ENCODE results near the gene PDGFRB. TPM values are rescaled to one million over a fixed set of nuclear protein-coding genes. Genes with fewer than 3 reads are reported as not detected.

PDGFRB gene
- total RNA-seq, result 0.76 and 1.0 TPM in 2 replicates

DNA sequence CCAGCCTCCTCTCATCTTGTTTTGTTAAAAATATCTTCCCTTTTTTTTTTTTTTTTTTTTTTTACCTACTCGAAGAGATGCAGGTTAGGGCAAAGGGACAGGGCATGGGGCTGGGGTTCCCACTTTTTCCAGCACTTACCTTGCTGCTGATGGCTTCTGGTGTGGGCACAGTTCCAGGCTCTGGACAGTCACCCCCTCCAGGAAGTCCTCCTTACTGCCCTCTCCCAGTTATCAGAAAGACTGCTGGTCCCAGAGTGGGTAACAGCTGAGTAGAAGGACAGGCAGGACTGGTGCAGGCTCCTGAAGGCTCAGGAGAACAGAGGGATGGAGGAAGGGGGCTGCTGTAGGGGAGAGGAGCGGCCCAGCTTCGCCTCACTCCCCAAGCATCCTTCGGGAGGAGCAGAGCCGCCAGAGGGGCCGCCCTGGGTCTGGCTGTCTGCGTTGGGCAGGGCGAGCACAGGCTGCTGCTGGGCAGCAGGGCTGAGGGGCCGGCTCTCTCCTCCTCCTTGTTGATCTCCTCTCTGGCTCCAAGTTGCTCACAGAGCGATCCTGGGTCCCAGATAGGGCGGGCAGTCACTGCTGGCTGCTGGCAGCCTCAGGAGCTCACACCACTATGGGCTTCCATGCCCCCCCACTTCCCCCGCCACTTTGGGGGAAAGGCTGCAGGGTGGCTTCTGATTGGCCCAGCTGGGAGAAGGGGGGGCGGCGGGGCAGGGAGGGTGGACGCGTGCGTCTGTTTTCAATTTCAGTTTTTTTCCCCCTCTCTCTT lies at the start of gene PDGFRB:
Gene PDGFRB (minus strand): TSS at position 588 of the 769 bp plus-strand sequence. CDS start 18,798 bp downstream, outside the sequence.
- peaks cover 16% of the 10 kb centered on the region for H3K27me3 Mint-ChIP-seq (ENCODE audit: insufficient read depth)
- H3K4me1 Mint-ChIP-seq (ENCODE audit: low read depth), result peaks cover 29% of the 10 kb centered on the region
- peak within 1 kb of the TSS; percentile 37 for H3K27ac Mint-ChIP-seq
- peak within 1 kb of the TSS; percentile 77 for H3K4me3 Mint-ChIP-seq
- no peaks in the 10 kb centered on the region for H3K36me3 Mint-ChIP-seq (ENCODE audit: low read depth)
- intact Hi-C loops (cut with micrococcal nuclease), result no loop called here
- H3K9me3 Mint-ChIP-seq, result no peaks in the 10 kb centered on the region
- peak; percentile 8 for DNase-seq (ENCODE audit: low spot score)

- Mint-ChIP-seq H3K36me3 (ENCODE audit: low read depth) (no peaks in the 10 kb centered on the region), H3K4me3 (no peak overlapping the region), H3K27ac (no peak overlapping the region), H3K9me3 (no peaks in the 10 kb centered on the region), H3K4me1 (ENCODE audit: low read depth) (peaks cover 9% of the 10 kb centered on the region), H3K27me3 (ENCODE audit: insufficient read depth) (peaks cover 17% of the 10 kb centered on the region)
- intact Hi-C loops (cut with micrococcal nuclease), result no loop called here
- no peak for DNase-seq (ENCODE audit: low spot score)
Observed at GRCh38 chr5:150204590-150204960, 48.9 kb upstream of the PDGFRB start.

DNA sequence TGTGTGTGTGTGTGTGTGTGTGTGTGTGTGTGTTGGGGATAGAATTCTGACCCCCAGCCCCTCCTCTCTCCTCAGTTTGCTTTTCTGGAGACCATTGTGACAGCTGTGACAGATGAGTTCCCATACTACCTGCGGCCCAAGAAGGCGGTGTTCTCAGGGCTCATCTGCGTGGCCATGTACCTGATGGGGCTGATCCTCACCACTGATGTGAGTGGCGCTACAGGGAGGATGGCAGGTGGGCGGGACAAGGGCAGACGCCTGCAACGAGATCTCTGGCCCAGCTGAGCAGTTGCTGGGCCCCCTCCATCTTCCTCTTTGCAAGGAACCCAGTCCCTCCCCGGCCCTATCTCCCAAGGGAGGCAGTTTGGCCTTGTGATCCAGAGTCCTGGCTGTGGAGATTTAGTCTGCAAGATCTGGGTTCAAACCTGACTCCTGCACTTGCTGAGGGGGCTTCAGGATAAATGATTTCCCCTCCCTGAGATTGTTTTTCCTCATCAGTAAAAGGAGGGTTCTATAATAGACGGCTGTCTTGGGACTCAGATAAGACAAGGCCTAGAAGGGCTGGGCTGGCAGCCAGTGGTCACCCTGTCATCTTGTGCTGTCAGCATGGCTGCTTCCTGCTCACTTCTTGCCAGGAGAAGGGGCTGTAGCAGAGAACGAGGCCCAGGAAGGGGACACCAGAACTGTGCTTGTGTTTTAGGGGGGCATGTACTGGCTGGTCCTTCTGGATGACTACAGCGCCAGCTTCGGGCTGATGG lies 48.4 kb upstream of the PDGFRB start:
- Mint-ChIP-seq H3K27me3 (ENCODE audit: insufficient read depth) (peaks cover 13% of the 10 kb centered on the region), H3K9me3 (no peaks in the 10 kb centered on the region), H3K36me3 (ENCODE audit: low read depth) (no peaks in the 10 kb centered on the region), H3K4me1 (ENCODE audit: low read depth) (peaks cover 4% of the 10 kb centered on the region), H3K27ac (no peak overlapping the region), H3K4me3 (no peak overlapping the region)
- DNase-seq (ENCODE audit: low spot score), result no peak
- intact Hi-C loops (cut with micrococcal nuclease), result no loop called here

DNA sequence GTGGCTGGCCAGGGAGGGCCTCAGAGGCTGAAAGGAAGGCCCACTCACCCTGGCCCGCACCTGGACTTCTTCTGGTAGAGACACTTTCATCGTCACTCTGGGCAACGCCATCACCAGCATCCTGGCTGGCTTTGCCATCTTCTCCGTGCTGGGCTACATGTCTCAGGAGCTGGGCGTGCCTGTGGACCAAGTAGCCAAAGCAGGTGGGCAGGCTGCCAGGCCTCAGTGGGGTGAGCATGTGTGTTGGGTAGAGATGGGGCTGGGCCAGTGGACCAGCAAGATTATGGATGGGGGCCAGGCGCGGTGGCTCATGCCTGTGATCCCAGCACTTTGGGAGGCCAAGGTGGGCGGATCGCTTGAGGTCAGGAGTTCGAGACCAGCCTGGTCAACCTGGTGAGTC lies 46.9 kb upstream of the PDGFRB start:
- intact Hi-C loops (cut with micrococcal nuclease), result no loop called here
- Mint-ChIP-seq H3K27ac (no peak overlapping the region), H3K4me3 (no peak overlapping the region), H3K27me3 (ENCODE audit: insufficient read depth) (peaks cover 5% of the 10 kb centered on the region), H3K9me3 (no peaks in the 10 kb centered on the region), H3K36me3 (ENCODE audit: low read depth) (no peaks in the 10 kb centered on the region), H3K4me1 (ENCODE audit: low read depth) (no peaks in the 10 kb centered on the region)
- no peak for DNase-seq (ENCODE audit: low spot score)

GRCh38 chr5:150197476-150197875 lies 41.8 kb upstream of the PDGFRB start:
- H3K4me3 Mint-ChIP-seq, result no peak overlapping the region
- no peaks in the 10 kb centered on the region for H3K9me3 Mint-ChIP-seq
- intact Hi-C loops (cut with micrococcal nuclease), result no loop called here
- H3K27ac Mint-ChIP-seq, result no peak overlapping the region
- no peaks in the 10 kb centered on the region for H3K4me1 Mint-ChIP-seq (ENCODE audit: low read depth)
- peaks cover 10% of the 10 kb centered on the region for H3K27me3 Mint-ChIP-seq (ENCODE audit: insufficient read depth)
- no peak for DNase-seq (ENCODE audit: low spot score)
- H3K36me3 Mint-ChIP-seq (ENCODE audit: low read depth), result no peaks in the 10 kb centered on the region

- no peaks in the 10 kb centered on the region for H3K36me3 Mint-ChIP-seq (ENCODE audit: low read depth)
- H3K9me3 Mint-ChIP-seq, result no peaks in the 10 kb centered on the region
- intact Hi-C loops (cut with micrococcal nuclease), result no loop called here
- no peak for DNase-seq (ENCODE audit: low spot score)
- peaks cover 13% of the 10 kb centered on the region for H3K27me3 Mint-ChIP-seq (ENCODE audit: insufficient read depth)
- H3K4me3 Mint-ChIP-seq, result no peak overlapping the region
- no peak overlapping the region for H3K27ac Mint-ChIP-seq
- H3K4me1 Mint-ChIP-seq (ENCODE audit: low read depth), result no peaks in the 10 kb centered on the region
Observed at GRCh38 chr5:150196986-150197385, 41.3 kb upstream of the PDGFRB start.

GRCh38 chr5:150196514-150196913 lies 40.9 kb upstream of the PDGFRB start:
- H3K27ac Mint-ChIP-seq, result no peak overlapping the region
- DNase-seq (ENCODE audit: low spot score), result no peak
- no peaks in the 10 kb centered on the region for H3K9me3 Mint-ChIP-seq
- no peak overlapping the region for H3K4me3 Mint-ChIP-seq
- H3K27me3 Mint-ChIP-seq (ENCODE audit: insufficient read depth), result peaks cover 13% of the 10 kb centered on the region
- intact Hi-C loops (cut with micrococcal nuclease), result no loop called here
- H3K4me1 Mint-ChIP-seq (ENCODE audit: low read depth), result no peaks in the 10 kb centered on the region
- no peaks in the 10 kb centered on the region for H3K36me3 Mint-ChIP-seq (ENCODE audit: low read depth)

DNA sequence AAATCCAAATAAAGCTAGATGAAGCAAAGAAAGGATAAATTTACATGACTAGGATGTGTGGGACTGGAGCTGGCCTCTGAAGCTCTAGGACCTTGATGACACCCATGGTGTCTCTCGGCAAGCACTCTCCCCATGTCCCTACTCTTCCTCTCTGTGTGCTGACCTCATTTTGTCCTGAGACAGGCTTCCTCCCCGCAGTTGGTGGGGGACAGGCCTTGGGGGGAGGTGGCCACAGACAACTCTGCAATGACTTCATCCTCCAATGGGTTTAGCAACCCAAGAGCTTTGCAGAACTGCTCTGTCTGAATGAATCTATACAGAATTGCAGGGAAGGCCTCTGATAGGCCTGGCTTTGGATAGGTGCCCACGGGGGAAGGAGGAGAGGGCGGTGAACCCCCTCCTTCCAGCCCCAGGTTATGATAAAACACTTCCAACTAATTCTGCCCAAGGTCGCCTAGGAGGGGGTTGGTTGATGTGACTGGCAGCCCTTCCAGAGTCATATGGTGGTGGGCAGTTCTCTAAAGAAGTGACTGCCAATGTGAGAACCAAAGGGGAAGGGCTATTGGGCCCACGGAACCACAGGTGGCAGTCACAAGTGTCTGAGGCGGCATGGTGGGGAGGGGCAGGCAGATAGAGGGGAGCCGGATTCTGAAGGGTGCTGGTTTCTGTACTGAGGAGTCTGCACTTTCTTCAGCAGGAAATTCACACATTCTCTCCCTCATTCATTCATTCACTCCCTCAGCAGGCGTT lies 40.3 kb upstream of the PDGFRB start:
- intact Hi-C loops (cut with micrococcal nuclease), result no loop called here
- H3K27ac Mint-ChIP-seq, result no peak overlapping the region
- H3K4me1 Mint-ChIP-seq (ENCODE audit: low read depth), result no peaks in the 10 kb centered on the region
- DNase-seq (ENCODE audit: low spot score), result no peak
- peaks cover 16% of the 10 kb centered on the region for H3K27me3 Mint-ChIP-seq (ENCODE audit: insufficient read depth)
- no peaks in the 10 kb centered on the region for H3K36me3 Mint-ChIP-seq (ENCODE audit: low read depth)
- H3K4me3 Mint-ChIP-seq, result no peak overlapping the region
- no peaks in the 10 kb centered on the region for H3K9me3 Mint-ChIP-seq

- Mint-ChIP-seq H3K4me1 (ENCODE audit: low read depth) (no peaks in the 10 kb centered on the region), H3K4me3 (no peak overlapping the region), H3K9me3 (no peaks in the 10 kb centered on the region), H3K27me3 (ENCODE audit: insufficient read depth) (peaks cover 32% of the 10 kb centered on the region), H3K27ac (no peak overlapping the region), H3K36me3 (ENCODE audit: low read depth) (no peaks in the 10 kb centered on the region)
- intact Hi-C loops (cut with micrococcal nuclease), result no loop called here
- no peak for DNase-seq (ENCODE audit: low spot score)
Observed at GRCh38 chr5:150192462-150192861, 36.8 kb upstream of the PDGFRB start.

- no peak overlapping the region for H3K27ac Mint-ChIP-seq
- H3K4me3 Mint-ChIP-seq, result no peak overlapping the region
- no peaks in the 10 kb centered on the region for H3K9me3 Mint-ChIP-seq
- H3K4me1 Mint-ChIP-seq (ENCODE audit: low read depth), result no peaks in the 10 kb centered on the region
- intact Hi-C loops (cut with micrococcal nuclease), result no loop called here
- no peaks in the 10 kb centered on the region for H3K36me3 Mint-ChIP-seq (ENCODE audit: low read depth)
- H3K27me3 Mint-ChIP-seq (ENCODE audit: insufficient read depth), result peaks cover 38% of the 10 kb centered on the region
- no peak for DNase-seq (ENCODE audit: low spot score)
Observed at GRCh38 chr5:150190987-150191386, 35.3 kb upstream of the PDGFRB start.

DNA sequence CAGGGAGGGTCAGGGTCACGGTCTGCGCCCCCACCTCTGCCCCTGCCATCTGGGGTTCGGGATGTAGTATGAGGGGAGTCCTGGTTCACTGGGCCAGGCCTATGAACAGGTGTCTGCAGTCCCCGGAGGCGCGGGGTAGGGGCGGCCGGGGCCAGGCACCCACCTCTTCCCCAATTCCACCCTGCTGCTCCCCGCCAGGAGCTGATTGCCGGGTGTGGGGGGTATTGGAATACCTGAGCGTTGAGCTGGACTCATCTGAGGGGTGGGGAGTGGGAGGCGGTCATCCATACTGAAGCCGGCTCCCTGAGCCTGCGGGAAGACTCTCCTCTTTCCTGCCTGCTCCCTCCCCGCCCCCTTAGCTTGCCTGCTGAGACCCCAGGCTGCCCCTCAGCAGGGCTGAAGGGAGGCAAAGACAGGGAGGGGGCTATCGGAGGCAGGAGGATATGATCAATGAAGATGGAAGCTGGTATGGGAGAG lies 34.9 kb upstream of the PDGFRB start:
- no peaks in the 10 kb centered on the region for H3K4me1 Mint-ChIP-seq (ENCODE audit: low read depth)
- no peaks in the 10 kb centered on the region for H3K36me3 Mint-ChIP-seq (ENCODE audit: low read depth)
- H3K9me3 Mint-ChIP-seq, result no peaks in the 10 kb centered on the region
- no peak for DNase-seq (ENCODE audit: low spot score)
- H3K27me3 Mint-ChIP-seq (ENCODE audit: insufficient read depth), result peaks cover 38% of the 10 kb centered on the region
- no peak overlapping the region for H3K27ac Mint-ChIP-seq
- intact Hi-C loops (cut with micrococcal nuclease), result no loop called here
- H3K4me3 Mint-ChIP-seq, result no peak overlapping the region

- H3K9me3 Mint-ChIP-seq, result no peaks in the 10 kb centered on the region
- no peaks in the 10 kb centered on the region for H3K4me1 Mint-ChIP-seq (ENCODE audit: low read depth)
- no peak within 1 kb of the TSS for H3K27ac Mint-ChIP-seq
- no peak for DNase-seq (ENCODE audit: low spot score)
- no peaks in the 10 kb centered on the region for H3K36me3 Mint-ChIP-seq (ENCODE audit: low read depth)
- no peak within 1 kb of the TSS for H3K4me3 Mint-ChIP-seq
- H3K27me3 Mint-ChIP-seq (ENCODE audit: insufficient read depth), result peaks cover 39% of the 10 kb centered on the region
- intact Hi-C loops (cut with micrococcal nuclease), result no loop called here
Observed at GRCh38 chr5:150189728-150190502, 34.3 kb upstream of the PDGFRB start, which contains the start of gene SLC6A7. TSS of gene SLC6A7 (plus strand) at chr5:150190062. CDS start at chr5:150190328, 266 bp downstream.

Measured in activated T-helper 1 cell treated with anti-CD3 and anti-CD28 coated beads, Interleukin-12 subunit alpha, Interleukin-12 subunit beta, Interleukin-2, Interleukin-4 antibody, amounts not matched to agents 30 ng/mL and 10 ng/mL and 1 ng/mL, durations not matched to agents 14 hours and 24 hours and 36 hours (primary cell).